Ascending aorta (tissue), 2 donors: ENCODE data around the gene TRIO. TPM values are rescaled to one million over a fixed set of nuclear protein-coding genes. Genes with fewer than 3 reads are reported as not detected.
A peak's percentile ranks its signal among the peaks of the same experiment; 100 is the strongest.

Source experiments
- DNase-seq, 2 donors: peaks; one replicate each; pipeline ENCODE4 v3.0.0-alpha.2; 2019; ENCODE audit warnings: low spot score in 2 of 2
- H3K27ac ChIP-seq, 2 donors: fragments of 200-600 bp; sonication (generic); one replicate each; pipeline ENCODE4 v1.5.1; 2016 to 2017; ENCODE audit warnings: mild to moderate bottlenecking in 1 of 2
- H3K27me3 ChIP-seq: fragments of 200-600 bp; sonication (generic); one replicate; pipeline ENCODE4 v1.5.1; 2017
- H3K36me3 ChIP-seq, 2 donors: fragments of 200-600 bp; sonication (generic); one replicate each; pipeline ENCODE4 v1.5.1; 2016
- H3K4me1 ChIP-seq, 2 donors: fragments of 200-600 bp; sonication (generic); one replicate each; pipeline ENCODE4 v1.5.1; 2016 to 2017; ENCODE audit warnings: mild to moderate bottlenecking in 1 of 2
- H3K4me3 ChIP-seq, 2 donors: fragments of 200-600 bp; sonication (generic); one replicate each; pipeline ENCODE4 v1.5.1; 2016 to 2017; ENCODE audit warnings: mild to moderate bottlenecking in 1 of 2
- H3K9me3 ChIP-seq, 2 donors: fragments of 200-600 bp; sonication (generic); one replicate each; pipeline ENCODE4 v1.5.1; 2016
- CTCF ChIP-seq, 3 experiments: fragments of 200-600 bp in 2 of 3; fragments of 450-650 bp in 1 of 3; sonication (generic) in 2 of 3; IDR thresholded peaks; one replicate each; pipeline ENCODE4 v1.5.1; 2016 to 2019; ENCODE audit warnings: antibody characterized with exemption in 3 of 3, mild to moderate bottlenecking in 1 of 3, moderate library complexity in 1 of 3
- intact Hi-C: fragments of 100-400 bp; cut with DNase I; formaldehyde crosslinking; loops from one replicate; pipeline ENCODE4 v1.15.1; 2023
- total RNA-seq: library from RNA; depleted of rRNA; stranded (reverse); fragments of >200 nt; gene quantifications from one replicate; pipeline ENCODE4 v1.1.0, GENCODE V29; 2016

TRIO gene
- total RNA-seq, 1 donor from 2014 or later, result 262 TPM

- intact Hi-C loops, result loop anchor here (5.0 kb wide), 3 partner anchors 86 to 231 kb away; no protein-coding TSS in a partner anchor
- no peaks in the 10 kb centered on the region for H3K36me3 ChIP-seq
- no peak for DNase-seq
- H3K27ac ChIP-seq, result no peak overlapping the region
- no peak overlapping the region for H3K4me3 ChIP-seq
- H3K9me3 ChIP-seq, result no peaks in the 10 kb centered on the region
- H3K27me3 ChIP-seq, result no peaks in the 10 kb centered on the region
- no peak for TF ChIP-seq CTCF (IDR thresholded peaks at IDR 0.05)
- peaks cover 2% of the 10 kb centered on the region in 2 donors for H3K4me1 ChIP-seq
These were observed 37.3 kb upstream of the TRIO start for GRCh38 chr5:14105718-14106410.

- intact Hi-C loops, result loop anchor here (5.0 kb wide), 3 partner anchors 85 to 230 kb away; no protein-coding TSS in a partner anchor
- H3K4me1 ChIP-seq, result peaks cover 2% of the 10 kb centered on the region in 2 donors
- no peak overlapping the region for H3K4me3 ChIP-seq
- no peaks in the 10 kb centered on the region for H3K36me3 ChIP-seq
- no peak for TF ChIP-seq CTCF (IDR thresholded peaks at IDR 0.05)
- DNase-seq, result no peak
- H3K27me3 ChIP-seq, result no peaks in the 10 kb centered on the region
- H3K27ac ChIP-seq, result no peak overlapping the region
- no peaks in the 10 kb centered on the region for H3K9me3 ChIP-seq
These were observed 35.6 kb upstream of the TRIO start for GRCh38 chr5:14107536-14107935.

- Histone ChIP-seq H3K9me3 (no peaks in the 10 kb centered on the region), H3K4me1 (peaks cover 2% of the 10 kb centered on the region in 2 donors), H3K36me3 (no peaks in the 10 kb centered on the region), H3K27me3 (no peaks in the 10 kb centered on the region), H3K27ac (peak overlapping the region; percentile 19 to 27), H3K4me3 (peak overlapping the region; percentile 0 to 50)
- TF ChIP-seq CTCF (IDR thresholded peaks at IDR 0.05), result peak; percentile 40 to 83 (median 79)
- intact Hi-C loops, result loop anchor here (1.0 to 5.0 kb wide), 5 partner anchors 34 to 229 kb away; partner anchors contain the start of gene TRIO
- DNase-seq, result peak in 1 of 2 donors; percentile 77
These were observed 34.8 kb upstream of the TRIO start for GRCh38 chr5:14108170-14108996.

- no peak for DNase-seq
- H3K9me3 ChIP-seq, result no peaks in the 10 kb centered on the region
- no peaks in the 10 kb centered on the region for H3K36me3 ChIP-seq
- H3K27ac ChIP-seq, result no peak overlapping the region
- intact Hi-C loops, result loop anchor here (2.0 to 5.0 kb wide), 4 partner anchors 34 to 228 kb away; partner anchors contain the start of gene TRIO
- no peak for TF ChIP-seq CTCF (IDR thresholded peaks at IDR 0.05)
- no peaks in the 10 kb centered on the region for H3K27me3 ChIP-seq
- H3K4me1 ChIP-seq, result peaks cover 2% of the 10 kb centered on the region in 2 donors
- H3K4me3 ChIP-seq, result no peak overlapping the region
These were observed 33.9 kb upstream of the TRIO start for GRCh38 chr5:14109041-14109747.

GRCh38 chr5:14109771-14110170 is 33.4 kb upstream of the TRIO start:
- Histone ChIP-seq H3K4me3 (no peak overlapping the region), H3K4me1 (peaks cover 2% of the 10 kb centered on the region in 2 donors), H3K9me3 (no peaks in the 10 kb centered on the region), H3K36me3 (no peaks in the 10 kb centered on the region), H3K27me3 (no peaks in the 10 kb centered on the region), H3K27ac (no peak overlapping the region)
- intact Hi-C loops, result loop anchor here (2.0 to 5.0 kb wide), 4 partner anchors 33 to 228 kb away; partner anchors contain the start of gene TRIO
- TF ChIP-seq CTCF (IDR thresholded peaks at IDR 0.05), result no peak
- no peak for DNase-seq
